Fibroblast of lung (primary cell): ENCODE measurements around the gene DDX20.

ENCODE experiments used
- CTCF ChIP-seq, 2 donors: IDR thresholded peaks in 1 of 2; conservative IDR thresholded peaks in 1 of 2; 1 replicate in 1 of 2; 2 replicates in 1 of 2; pipeline ENCODE4 v1.5.1; 2011 to 2012; ENCODE audit warnings: low read length in 2 of 2, control low read depth in 1 of 2, inconsistent platforms in 1 of 2, low read depth in 1 of 2, mild to moderate bottlenecking in 1 of 2
- EZH2 ChIP-seq: IDR thresholded peaks from 2 replicates; pipeline ENCODE4 v1.5.1; 2012; ENCODE audit warnings: low read length, control low read depth, mild to moderate bottlenecking; ENCODE audit errors: missing control alignments

- TF ChIP-seq CTCF (conservative IDR thresholded peaks at IDR 0.05 in 1 of 2, IDR thresholded peaks at IDR 0.05 in 1 of 2; ENCODE audit: low read depth in 1 of 2, low read length in 2 of 2), result no peak
- TF ChIP-seq EZH2, result no peak
These were observed 48.8 kb upstream of the DDX20 start for GRCh38 chr1:111706921-111707320.
